HUES64 (cell line): ENCODE results near the gene GART.

Experiments used
- H3K27ac ChIP-seq: 2 replicates; pipeline ENCODE4 v1.7.0; 2013; ENCODE audit warnings: low read depth, low read length, inconsistent platforms
- H3K27me3 ChIP-seq: 2 replicates; pipeline ENCODE4 v1.6.1; 2013; ENCODE audit warnings: mild to moderate bottlenecking, low read length; ENCODE audit not compliant: insufficient read depth
- H3K36me3 ChIP-seq: 2 replicates; pipeline ENCODE4 v1.6.1; 2013; ENCODE audit warnings: mild to moderate bottlenecking, low read length; ENCODE audit not compliant: insufficient read depth
- H3K4me1 ChIP-seq: 2 replicates; pipeline ENCODE4 v1.6.1; 2013; ENCODE audit warnings: mild to moderate bottlenecking, low read length, moderate library complexity; ENCODE audit not compliant: insufficient read depth
- H3K4me3 ChIP-seq: 2 replicates; pipeline ENCODE4 v1.5.1; 2013; ENCODE audit warnings: mild to moderate bottlenecking, low read length, moderate library complexity
- H3K9ac ChIP-seq: 2 replicates; pipeline ENCODE4 v1.6.1; 2013; ENCODE audit warnings: mild to moderate bottlenecking, low read depth, low read length
- H3K9me3 ChIP-seq: 2 replicates; pipeline ENCODE4 v1.6.1; 2013; ENCODE audit warnings: low read depth, low read length; ENCODE audit not compliant: insufficient read depth
- WGBS: fragments of 150-250, 120-280 bp; methylation state at CpG from one replicate; pipeline ENCODE4 v1.1.7; 2013; ENCODE audit warnings: missing lambda C conversion rate; 5-methylcytosine and 5-hydroxymethylcytosine counted together

The GART gene

GRCh38 chr21:33458861-33459260, 83.1 kb downstream of the GART start:
- H3K27me3 ChIP-seq: no peaks in the 10 kb centered on the region
- H3K9me3 ChIP-seq: no peaks in the 10 kb centered on the region
- WGBS: 95% methylated on average over 3 of the region's 3 CpGs
- H3K4me1 ChIP-seq: 0 out of 2 replicates have a peak, but pooled peaks cover 4% of the 10 kb centered on the region
- no peak overlapping the region for H3K9ac ChIP-seq
- no peak overlapping the region for H3K4me3 ChIP-seq
- H3K27ac ChIP-seq: no peak overlapping the region
- H3K36me3 ChIP-seq: peaks cover 30% of the 10 kb centered on the region

DNA sequence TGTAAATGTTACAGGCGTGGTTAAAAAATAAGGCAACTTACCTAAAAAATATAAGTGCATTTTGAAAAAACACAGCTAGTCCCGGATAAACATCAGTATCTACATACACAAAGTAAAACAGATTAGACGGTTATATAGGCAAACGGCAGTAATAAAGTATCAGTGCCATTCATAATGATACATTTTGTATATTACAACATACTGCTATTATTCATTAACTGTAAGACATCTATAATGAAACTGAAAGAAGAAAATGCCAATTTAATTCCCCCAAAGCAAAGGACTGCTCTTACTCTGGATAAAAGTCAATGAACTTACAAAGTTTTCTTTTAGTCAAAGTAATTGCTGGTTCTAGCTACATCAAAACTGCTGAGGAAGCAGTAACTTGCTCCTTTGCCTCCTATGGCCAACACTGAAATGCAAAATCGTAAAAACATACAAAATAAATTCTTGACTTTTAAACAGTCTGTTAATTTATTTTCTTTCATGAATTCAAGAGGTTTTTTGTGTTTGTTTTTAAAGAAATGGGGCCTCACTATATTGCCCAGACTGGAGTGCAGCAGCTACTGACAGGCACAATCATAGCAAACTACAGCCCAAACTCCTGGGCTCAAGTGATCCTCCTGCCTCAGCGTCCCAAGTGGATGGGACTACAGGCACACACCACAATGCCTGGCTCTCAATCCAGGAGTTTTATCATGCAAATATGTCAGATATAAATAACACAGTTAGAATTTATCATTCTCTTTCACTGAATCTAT, 86.1 kb downstream of the GART start:
- whole genome bisulfite sequencing: 94% methylated on average over 5 of the region's 6 CpGs
- peaks cover 24% of the 10 kb centered on the region for H3K36me3 ChIP-seq
- no peaks in the 10 kb centered on the region for H3K9me3 ChIP-seq
- H3K4me3 ChIP-seq: no peak overlapping the region
- H3K27ac ChIP-seq: no peak overlapping the region
- H3K9ac ChIP-seq: no peak overlapping the region
- H3K4me1 ChIP-seq: 0 out of 2 replicates have a peak, but pooled peaks cover 4% of the 10 kb centered on the region
- H3K27me3 ChIP-seq: no peaks in the 10 kb centered on the region
